Parathyroid adenoma (tissue), 2 donors: ENCODE results near the gene LIMCH1.

Experiments used
- H2AFZ ChIP-seq: fragments of 300-600 bp; sonication (generic); one replicate; pipeline ENCODE4 v1.7.0; 2017; ENCODE audit warnings: antibody characterized with exemption, mild to moderate bottlenecking
- H3K27ac ChIP-seq: fragments of 300-600 bp; sonication (generic); one replicate; pipeline ENCODE4 v1.7.0; 2017
- H3K27me3 ChIP-seq: fragments of 300-600 bp; sonication (generic); one replicate; pipeline ENCODE4 v1.7.0; 2017; ENCODE audit warnings: low read length; ENCODE audit not compliant: control insufficient read depth, insufficient read depth
- H3K36me3 ChIP-seq: fragments of 300-600 bp; sonication (generic); one replicate; pipeline ENCODE4 v1.7.0; 2017; ENCODE audit warnings: low read length; ENCODE audit not compliant: control insufficient read depth, insufficient read depth
- H3K4me1 ChIP-seq: fragments of 300-600 bp; sonication (generic); one replicate; pipeline ENCODE4 v1.7.0; 2017; ENCODE audit warnings: control low read depth
- H3K4me2 ChIP-seq: fragments of 300-600 bp; sonication (generic); one replicate; pipeline ENCODE4 v1.7.0; 2017; ENCODE audit warnings: low read length
- H3K4me3 ChIP-seq: fragments of 300-600 bp; sonication (generic); one replicate; pipeline ENCODE4 v1.7.0; 2017; ENCODE audit warnings: low read depth, low read length
- H3K79me2 ChIP-seq: fragments of 300-600 bp; sonication (generic); one replicate; pipeline ENCODE4 v1.7.0; 2017; ENCODE audit warnings: control low read depth
- H3K9ac ChIP-seq: fragments of 300-600 bp; sonication (generic); one replicate; pipeline ENCODE4 v1.7.0; 2017; ENCODE audit warnings: mild to moderate bottlenecking
- H3K9me3 ChIP-seq: fragments of 300-600 bp; sonication (generic); one replicate; pipeline ENCODE4 v1.7.0; 2017; ENCODE audit warnings: low read length; ENCODE audit not compliant: control insufficient read depth
- CTCF ChIP-seq: fragments of 300-600 bp; sonication (generic); IDR thresholded peaks from one replicate; pipeline ENCODE4 v1.7.0; 2017; ENCODE audit warnings: antibody characterized with exemption, mild to moderate bottlenecking
- donor health status: primary hyperparathyroidism.

LIMCH1 gene

GRCh38 chr4:41619161-41619560, 81.2 kb downstream of the LIMCH1 start:
- Histone ChIP-seq H3K27ac (no peak overlapping the region), H3K79me2 (no peaks in the 10 kb centered on the region), H3K4me2 (no peak overlapping the region), H3K36me3 (no peaks in the 10 kb centered on the region), H3K4me3 (no peak overlapping the region), H2AFZ (no peak overlapping the region), H3K27me3 (no peaks in the 10 kb centered on the region), H3K9ac (no peak overlapping the region), H3K4me1 (no peaks in the 10 kb centered on the region), H3K9me3 (no peaks in the 10 kb centered on the region)
- TF ChIP-seq CTCF: no peak

- TF ChIP-seq CTCF: no peak
- Histone ChIP-seq H3K79me2 (no peaks in the 10 kb centered on the region), H2AFZ (no peak overlapping the region), H3K4me3 (no peak overlapping the region), H3K4me1 (no peaks in the 10 kb centered on the region), H3K36me3 (no peaks in the 10 kb centered on the region), H3K4me2 (no peak overlapping the region), H3K27ac (no peak overlapping the region), H3K27me3 (no peaks in the 10 kb centered on the region), H3K9ac (no peak overlapping the region), H3K9me3 (no peaks in the 10 kb centered on the region)
Observed at GRCh38 chr4:41620594-41621256, 82.8 kb downstream of the LIMCH1 start.

DNA sequence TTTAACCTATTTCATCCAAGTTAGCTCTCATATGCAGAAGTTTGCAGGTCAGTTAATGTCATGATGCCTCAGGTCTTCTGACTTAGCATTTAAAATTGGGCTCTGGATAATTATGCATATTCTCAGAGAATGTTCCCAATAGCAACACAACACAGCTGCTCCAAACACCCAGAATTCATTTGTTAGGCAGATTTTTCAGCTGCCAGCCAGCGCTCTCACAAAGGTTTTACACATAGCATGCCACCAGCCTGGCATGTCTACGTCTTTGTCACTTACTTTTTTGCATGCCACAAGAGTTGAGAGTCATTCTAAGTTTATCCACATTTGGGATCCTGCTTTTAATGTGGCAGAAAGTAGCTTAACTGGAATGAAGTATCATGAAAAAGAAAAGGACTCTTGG, 84.8 kb downstream of the LIMCH1 start:
- H3K9me3 ChIP-seq: no peaks in the 10 kb centered on the region
- H3K4me1 ChIP-seq: no peaks in the 10 kb centered on the region
- H3K27ac ChIP-seq: no peak overlapping the region
- no peak overlapping the region for H2AFZ ChIP-seq
- H3K9ac ChIP-seq: no peak overlapping the region
- no peaks in the 10 kb centered on the region for H3K27me3 ChIP-seq
- no peak overlapping the region for H3K4me3 ChIP-seq
- H3K79me2 ChIP-seq: no peaks in the 10 kb centered on the region
- H3K36me3 ChIP-seq: no peaks in the 10 kb centered on the region
- TF ChIP-seq CTCF: no peak
- no peak overlapping the region for H3K4me2 ChIP-seq

DNA sequence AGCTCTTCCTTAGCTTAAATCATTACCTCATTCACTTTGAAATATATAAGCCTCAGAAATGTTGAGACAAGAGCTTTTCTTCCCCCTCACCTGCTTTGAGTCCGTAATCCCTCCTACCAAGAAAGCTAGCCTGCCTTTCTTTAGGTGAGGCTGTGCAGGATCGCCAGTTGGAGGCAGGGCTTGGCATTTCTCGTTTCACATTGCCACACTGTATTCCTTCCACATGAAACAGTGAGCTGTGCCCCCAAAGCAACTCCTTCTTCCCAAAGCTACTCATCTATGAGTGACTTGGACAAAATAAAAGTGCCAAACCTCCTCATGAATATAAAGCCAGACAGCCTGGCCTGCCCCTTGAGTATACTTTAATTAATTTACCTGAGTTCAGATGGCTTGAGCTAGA, 86.8 kb downstream of the LIMCH1 start:
- Histone ChIP-seq H3K36me3 (no peaks in the 10 kb centered on the region), H2AFZ (no peak overlapping the region), H3K4me1 (no peaks in the 10 kb centered on the region), H3K9ac (no peak overlapping the region), H3K27me3 (no peaks in the 10 kb centered on the region), H3K79me2 (no peaks in the 10 kb centered on the region), H3K4me3 (no peak overlapping the region), H3K9me3 (no peaks in the 10 kb centered on the region), H3K4me2 (no peak overlapping the region), H3K27ac (no peak overlapping the region)
- TF ChIP-seq CTCF: no peak

DNA sequence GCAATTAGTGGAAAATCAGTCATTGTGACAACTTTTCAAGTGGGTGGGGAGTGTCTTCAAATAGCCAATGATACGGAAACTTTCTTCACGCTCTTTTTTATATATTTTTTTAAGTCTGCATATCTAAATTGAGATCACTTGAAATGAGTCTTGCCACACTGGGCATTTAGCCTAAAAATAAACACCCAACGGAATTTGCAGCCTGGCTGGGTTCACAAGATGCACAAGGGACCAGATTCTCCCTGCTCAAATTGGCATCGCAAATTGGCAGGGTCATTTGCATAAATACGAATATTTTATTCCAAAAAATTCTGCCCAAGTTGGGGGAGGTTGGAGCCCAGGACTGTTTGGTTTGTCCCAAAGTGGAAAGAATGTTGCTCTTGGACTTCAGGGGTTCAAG, 87.6 kb downstream of the LIMCH1 start:
- Histone ChIP-seq H3K9ac (no peak overlapping the region), H3K79me2 (no peaks in the 10 kb centered on the region), H3K27me3 (no peaks in the 10 kb centered on the region), H3K4me1 (no peaks in the 10 kb centered on the region), H2AFZ (no peak overlapping the region), H3K9me3 (no peaks in the 10 kb centered on the region), H3K36me3 (no peaks in the 10 kb centered on the region), H3K4me2 (no peak overlapping the region), H3K27ac (no peak overlapping the region), H3K4me3 (no peak overlapping the region)
- no peak for TF ChIP-seq CTCF
